ENCODE data around the gene UTP14A. TPM values are rescaled to one million over a fixed set of nuclear protein-coding genes. Genes with fewer than 3 reads are reported as not detected.
A peak's percentile ranks its signal among the peaks of the same experiment; 100 is the strongest.

UTP14A gene
- total RNA-seq, 4 donors from 2014 or later, result 11.3 to 14.9 (median 12.2) TPM

DNA sequence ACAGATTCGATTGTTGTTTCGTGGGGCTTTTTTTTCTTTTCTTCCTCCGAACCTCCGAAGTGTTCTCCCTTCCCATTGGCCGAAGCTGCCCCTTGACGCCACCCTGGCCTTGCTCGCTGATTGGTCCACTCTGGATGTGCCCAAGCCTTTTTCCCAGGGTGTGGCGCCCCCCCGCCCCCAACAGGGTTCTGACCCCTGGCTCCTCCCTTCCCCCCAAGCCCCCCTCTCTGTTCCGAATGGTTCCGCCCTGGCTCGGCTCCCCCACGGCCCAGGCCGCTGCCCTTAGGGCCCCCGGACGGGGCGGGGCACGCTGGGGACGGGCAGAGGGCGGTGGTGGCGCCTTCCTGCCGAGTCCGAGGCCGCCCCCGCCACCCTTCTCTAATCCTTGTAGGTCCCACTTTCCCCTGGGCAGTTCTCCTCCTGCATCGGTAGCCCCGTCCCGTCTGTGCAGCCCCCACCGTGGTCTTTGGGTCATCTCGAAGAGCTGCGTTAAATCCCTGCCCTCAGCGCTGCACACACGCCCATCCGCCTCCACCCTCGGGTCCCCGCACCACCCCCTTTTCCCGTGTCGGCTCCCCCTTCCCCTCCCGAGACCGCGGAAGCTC is 25.5 kb downstream of the UTP14A start:
- Histone ChIP-seq H3K36me3 (peaks cover 6% of the 10 kb centered on the region), H3K27me3 (no peaks in the 10 kb centered on the region), H3K4me1 (no peaks in the 10 kb centered on the region), H3K27ac (peak overlapping the region; percentile 84), H3K9me3 (no peaks in the 10 kb centered on the region), H3K4me3 (peak overlapping the region; percentile 57)
- 44% methylated on average over 30 of the region's 41 CpGs for WGBS
- TF ChIP-seq POLR2A (IDR thresholded peaks at IDR 0.05), result no peak
- TF ChIP-seq, protein P1, sequence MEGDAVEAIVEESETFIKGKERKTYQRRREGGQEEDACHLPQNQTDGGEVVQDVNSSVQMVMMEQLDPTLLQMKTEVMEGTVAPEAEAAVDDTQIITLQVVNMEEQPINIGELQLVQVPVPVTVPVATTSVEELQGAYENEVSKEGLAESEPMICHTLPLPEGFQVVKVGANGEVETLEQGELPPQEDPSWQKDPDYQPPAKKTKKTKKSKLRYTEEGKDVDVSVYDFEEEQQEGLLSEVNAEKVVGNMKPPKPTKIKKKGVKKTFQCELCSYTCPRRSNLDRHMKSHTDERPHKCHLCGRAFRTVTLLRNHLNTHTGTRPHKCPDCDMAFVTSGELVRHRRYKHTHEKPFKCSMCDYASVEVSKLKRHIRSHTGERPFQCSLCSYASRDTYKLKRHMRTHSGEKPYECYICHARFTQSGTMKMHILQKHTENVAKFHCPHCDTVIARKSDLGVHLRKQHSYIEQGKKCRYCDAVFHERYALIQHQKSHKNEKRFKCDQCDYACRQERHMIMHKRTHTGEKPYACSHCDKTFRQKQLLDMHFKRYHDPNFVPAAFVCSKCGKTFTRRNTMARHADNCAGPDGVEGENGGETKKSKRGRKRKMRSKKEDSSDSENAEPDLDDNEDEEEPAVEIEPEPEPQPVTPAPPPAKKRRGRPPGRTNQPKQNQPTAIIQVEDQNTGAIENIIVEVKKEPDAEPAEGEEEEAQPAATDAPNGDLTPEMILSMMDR (IDR thresholded peaks at IDR 0.05), result no peak
- no peak for TF ChIP-seq POLR2AphosphoS5 (IDR thresholded peaks at IDR 0.05)
- TF ChIP-seq EP300 (IDR thresholded peaks at IDR 0.05), result no peak
- peak; percentile 93 to 94 for DNase-seq (ENCODE audit: low spot score in 2 of 2)

DNA sequence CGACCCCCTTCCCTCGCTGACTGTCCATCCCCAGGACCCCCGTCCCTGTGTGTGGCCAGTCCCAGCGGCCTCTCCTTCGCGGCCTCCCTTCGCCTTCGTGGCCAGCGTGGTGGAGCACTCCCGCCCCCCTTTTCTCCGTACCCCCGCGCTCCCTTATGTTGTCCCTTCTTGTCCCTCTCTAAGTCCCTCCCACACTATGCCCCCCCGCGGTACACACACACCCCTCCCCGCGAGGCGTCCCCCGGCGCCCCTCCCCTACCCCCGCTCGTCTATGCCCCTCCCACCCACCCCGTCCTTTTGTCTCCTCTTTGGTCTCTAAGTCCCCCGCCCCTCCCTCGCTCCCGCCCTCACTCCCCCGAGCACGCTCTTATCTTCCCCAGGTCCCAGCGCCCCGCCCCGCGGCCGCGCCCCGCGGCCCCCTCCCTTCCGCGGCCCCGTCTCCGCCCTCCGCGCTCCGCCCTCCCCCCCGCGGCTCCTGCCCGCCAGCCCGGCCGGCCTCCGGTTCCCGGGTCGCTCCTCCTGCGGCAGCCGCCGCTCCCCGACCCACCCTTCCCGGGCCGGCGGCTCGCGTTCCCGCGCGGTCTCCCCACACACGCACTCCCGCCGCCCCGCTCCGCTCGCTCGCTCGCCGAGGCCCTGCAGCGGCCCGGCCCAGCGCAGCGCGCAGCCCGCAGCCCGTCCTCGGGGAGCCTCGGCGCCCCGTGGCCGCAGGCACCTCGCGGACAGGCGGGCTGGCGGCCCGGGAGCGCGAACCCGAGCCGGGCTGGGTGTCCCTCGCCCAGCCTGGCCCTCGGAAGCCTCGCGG is 26.3 kb downstream of the UTP14A start:
- DNase-seq (ENCODE audit: low spot score in 2 of 2), result peak; percentile 92 to 94
- TF ChIP-seq POLR2AphosphoS5 (IDR thresholded peaks at IDR 0.05) (no peak), EP300 (IDR thresholded peaks at IDR 0.05) (no peak), POLR2A (IDR thresholded peaks at IDR 0.05) (no peak)
- TF ChIP-seq, protein P1 (IDR thresholded peaks at IDR 0.05), result no peak
- Histone ChIP-seq H3K9me3 (no peaks in the 10 kb centered on the region), H3K36me3 (peaks cover 6% of the 10 kb centered on the region), H3K4me1 (no peaks in the 10 kb centered on the region), H3K27ac (peak overlapping the region; percentile 84), H3K4me3 (peak overlapping the region; percentile 57), H3K27me3 (no peaks in the 10 kb centered on the region)
- WGBS, result 50% methylated on average over 40 of the region's 97 CpGs

DNA sequence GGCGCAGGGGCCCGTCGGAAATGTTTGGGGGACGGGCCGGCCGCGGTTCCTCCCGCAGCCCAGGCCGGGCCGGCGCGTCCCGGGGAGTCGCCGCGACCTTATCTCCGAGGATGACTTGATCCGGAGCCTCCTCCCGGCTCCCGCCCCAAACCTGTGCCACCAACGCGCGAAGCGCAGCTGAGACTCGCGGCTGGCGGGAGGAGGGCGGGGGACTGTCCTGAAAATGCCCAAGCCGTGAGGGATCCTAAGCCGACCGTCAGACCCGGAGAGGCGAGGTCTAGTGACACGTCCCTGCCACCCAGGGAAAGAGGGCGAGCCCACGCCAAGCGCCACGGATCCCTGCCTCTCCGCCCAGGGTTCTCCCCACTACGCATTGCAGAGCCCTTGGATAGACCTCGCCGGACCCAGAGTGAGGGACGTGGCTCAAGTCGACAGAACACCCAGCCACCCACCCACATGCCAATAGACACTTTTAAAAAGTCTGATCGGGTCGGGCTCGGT is 26.9 kb downstream of the UTP14A start:
- H3K4me3 ChIP-seq, result peak overlapping the region; percentile 57
- no peak for TF ChIP-seq POLR2AphosphoS5 (IDR thresholded peaks at IDR 0.05)
- H3K27me3 ChIP-seq, result no peaks in the 10 kb centered on the region
- peaks cover under 1% of the 10 kb centered on the region for H3K36me3 ChIP-seq
- peak; percentile 75 to 78 for DNase-seq (ENCODE audit: low spot score in 2 of 2)
- H3K27ac ChIP-seq, result peak overlapping the region; percentile 84
- no peaks in the 10 kb centered on the region for H3K4me1 ChIP-seq
- WGBS, result 57% methylated on average over 5 of the region's 47 CpGs
- H3K9me3 ChIP-seq, result no peaks in the 10 kb centered on the region

DNA sequence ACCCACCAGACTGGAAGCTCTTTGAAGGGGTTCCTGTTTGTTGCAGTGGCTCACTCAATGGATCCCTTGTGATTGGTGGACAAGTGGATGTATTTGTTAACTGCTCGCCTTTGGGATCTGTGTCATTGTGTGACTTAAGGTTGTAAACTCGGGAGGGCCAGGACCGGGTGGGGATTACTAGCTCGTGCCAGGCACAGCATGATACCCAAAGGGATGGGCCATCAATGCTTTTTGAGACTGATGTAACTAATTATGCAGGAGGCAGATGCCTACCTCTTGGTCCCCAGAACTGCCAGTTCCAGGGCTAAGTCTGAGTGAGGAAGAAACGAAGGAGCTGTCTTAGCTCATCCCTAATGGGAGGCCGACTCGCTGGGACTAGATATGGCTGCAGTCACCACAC is 27.7 kb downstream of the UTP14A start:
- no peaks in the 10 kb centered on the region for H3K9me3 ChIP-seq
- WGBS, result 62% methylated on average over 7 of the region's 7 CpGs
- no peak overlapping the region for H3K4me3 ChIP-seq
- H3K4me1 ChIP-seq, result no peaks in the 10 kb centered on the region
- TF ChIP-seq POLR2AphosphoS5 (IDR thresholded peaks at IDR 0.05), result no peak
- TF ChIP-seq EP300 (IDR thresholded peaks at IDR 0.05), result no peak
- TF ChIP-seq, protein P1 (IDR thresholded peaks at IDR 0.05), result no peak
- TF ChIP-seq POLR2A (IDR thresholded peaks at IDR 0.05), result no peak
- no peaks in the 10 kb centered on the region for H3K36me3 ChIP-seq
- no peak for DNase-seq (ENCODE audit: low spot score in 2 of 2)
- H3K27me3 ChIP-seq, result no peaks in the 10 kb centered on the region
- no peak overlapping the region for H3K27ac ChIP-seq

DNA sequence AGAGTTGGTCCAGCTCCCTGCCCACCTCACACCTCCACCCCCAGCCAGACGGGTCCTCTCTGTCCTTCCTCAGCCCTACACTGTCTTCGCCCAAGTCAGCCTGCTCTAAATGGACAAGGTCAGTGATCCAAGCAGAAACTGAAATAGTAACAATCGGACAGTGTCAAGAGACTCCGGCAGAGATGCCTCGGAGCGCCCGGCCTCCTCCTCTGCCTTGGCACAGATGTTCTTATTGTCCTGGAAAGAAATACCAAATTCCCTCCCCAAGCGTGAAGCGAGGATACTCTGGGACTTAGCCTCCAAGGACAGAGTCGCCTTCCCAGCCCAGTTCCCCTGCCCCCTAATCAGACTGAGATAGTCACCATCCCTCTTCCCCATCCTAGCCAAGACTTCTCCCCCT is 28.5 kb downstream of the UTP14A start:
- H3K27ac ChIP-seq, result no peak overlapping the region
- WGBS, result 52% methylated on average over 10 of the region's 10 CpGs
- H3K4me3 ChIP-seq, result no peak overlapping the region
- H3K36me3 ChIP-seq, result no peaks in the 10 kb centered on the region
- DNase-seq (ENCODE audit: low spot score in 2 of 2), result no peak
- no peaks in the 10 kb centered on the region for H3K27me3 ChIP-seq
- H3K9me3 ChIP-seq, result no peaks in the 10 kb centered on the region
- TF ChIP-seq POLR2AphosphoS5 (IDR thresholded peaks at IDR 0.05), result no peak
- TF ChIP-seq EP300 (IDR thresholded peaks at IDR 0.05), result no peak
- TF ChIP-seq, protein P1 (IDR thresholded peaks at IDR 0.05), result no peak
- TF ChIP-seq POLR2A (IDR thresholded peaks at IDR 0.05), result no peak
- no peaks in the 10 kb centered on the region for H3K4me1 ChIP-seq
